HG02884 (cell line): ENCODE data around the gene GALNS.
"Not testable (repeated sequence)": the region's sequence is repeated elsewhere in the genome, so short reads cannot be mapped to it uniquely, and the experiment has no call there.

ENCODE experiments used
- ATAC-seq: cut with Tn5 transposase; IDR thresholded peaks from one replicate; pipeline ENCODE4 v1.9.1; 2021; ENCODE audit warnings: mild to moderate bottlenecking, moderate library complexity; ENCODE audit not compliant: unreplicated experiment

Gene GALNS

GRCh38 chr16:88839745-88840599 lies 16.8 kb downstream of the GALNS start:
- ATAC-seq: no peak

DNA sequence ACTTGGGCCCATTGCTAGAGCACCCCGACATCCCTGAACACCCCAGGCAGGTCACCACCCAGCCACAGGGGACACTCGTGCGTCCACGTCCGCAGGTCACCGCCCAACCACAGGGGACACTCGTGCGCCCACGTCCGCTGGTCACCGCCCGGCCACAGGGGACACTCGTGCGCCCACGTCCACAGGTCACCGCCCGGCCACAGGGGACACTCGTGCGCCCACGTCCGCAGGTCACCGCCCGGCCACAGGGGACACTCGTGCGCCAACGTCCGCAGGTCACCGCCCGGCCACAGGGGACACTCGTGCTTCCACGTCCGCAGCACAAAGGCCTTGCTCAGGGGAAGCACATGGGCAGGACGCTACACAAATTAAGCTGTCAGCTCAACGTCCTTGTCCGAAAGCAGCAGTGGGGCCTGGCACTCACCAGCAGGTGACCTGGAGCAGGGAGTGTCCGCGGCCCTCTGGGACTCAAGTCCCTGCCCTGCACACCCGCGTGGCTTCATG lies 17.7 kb downstream of the GALNS start:
- no peak for ATAC-seq

- ATAC-seq: no peak
Measured at GRCh38 chr16:88838566-88838965, 18.2 kb downstream of the GALNS start.

DNA sequence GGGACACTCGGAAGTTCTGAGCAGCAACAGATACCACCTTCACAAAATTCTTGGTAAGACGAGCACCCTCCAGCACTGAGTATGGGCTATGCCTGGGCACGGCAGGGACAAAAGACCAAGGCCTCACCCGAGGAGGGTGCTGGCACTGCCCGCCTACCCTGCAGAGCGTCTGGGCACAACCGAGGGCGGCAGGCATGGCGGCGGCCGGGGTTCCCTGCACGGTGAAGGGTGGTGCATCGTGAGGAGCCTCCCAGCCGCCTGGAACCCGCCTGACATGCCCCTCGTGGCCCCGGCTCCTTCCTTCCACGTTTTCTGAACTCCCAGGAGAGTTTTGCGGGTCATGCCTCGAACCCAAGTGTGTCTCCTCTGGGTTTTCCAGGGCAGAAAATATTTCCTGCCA lies 18.9 kb downstream of the GALNS start:
- no peak for ATAC-seq

GRCh38 chr16:88836791-88837190 lies 20.0 kb downstream of the GALNS start:
- ATAC-seq: no peak

DNA sequence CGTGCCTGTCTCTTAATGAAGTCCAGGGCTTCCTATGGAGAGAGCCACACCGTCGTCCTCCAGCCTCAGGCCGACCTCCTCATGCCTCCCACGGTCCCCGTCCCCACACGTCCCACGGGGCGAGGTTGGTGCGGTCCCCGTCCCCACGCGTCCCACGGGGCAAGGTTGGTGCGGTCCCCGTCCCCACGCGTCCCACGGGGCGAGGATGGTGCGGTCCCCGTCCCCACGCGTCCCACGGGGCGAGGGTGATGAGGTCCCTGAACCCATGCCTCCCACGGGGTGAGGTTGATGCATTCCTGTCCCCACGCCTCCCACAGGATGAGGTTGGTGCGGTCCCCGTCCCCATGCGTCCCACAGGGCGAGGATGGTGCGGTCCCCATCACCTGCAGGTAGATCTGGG lies 20.9 kb downstream of the GALNS start:
- no peak for ATAC-seq

DNA sequence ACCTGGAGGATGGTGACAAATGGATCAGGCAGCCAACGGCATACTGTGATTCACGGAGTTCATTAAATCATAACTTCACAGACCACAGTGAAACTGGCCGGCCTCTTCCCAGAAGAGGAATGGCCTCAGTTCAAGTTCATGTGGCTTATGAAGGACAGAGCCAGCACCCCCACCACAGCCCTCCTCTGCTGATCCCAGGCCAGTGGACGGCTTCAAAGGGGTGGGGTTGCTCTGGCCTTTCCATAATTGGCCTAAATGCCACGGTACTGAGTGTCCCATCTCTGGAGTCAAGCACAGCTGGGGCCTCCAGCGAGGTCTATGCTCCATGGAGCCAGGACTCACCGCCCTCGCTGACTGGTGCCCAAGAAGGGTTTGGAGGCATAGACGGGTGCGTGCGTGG lies 21.4 kb downstream of the GALNS start:
- ATAC-seq: no peak

DNA sequence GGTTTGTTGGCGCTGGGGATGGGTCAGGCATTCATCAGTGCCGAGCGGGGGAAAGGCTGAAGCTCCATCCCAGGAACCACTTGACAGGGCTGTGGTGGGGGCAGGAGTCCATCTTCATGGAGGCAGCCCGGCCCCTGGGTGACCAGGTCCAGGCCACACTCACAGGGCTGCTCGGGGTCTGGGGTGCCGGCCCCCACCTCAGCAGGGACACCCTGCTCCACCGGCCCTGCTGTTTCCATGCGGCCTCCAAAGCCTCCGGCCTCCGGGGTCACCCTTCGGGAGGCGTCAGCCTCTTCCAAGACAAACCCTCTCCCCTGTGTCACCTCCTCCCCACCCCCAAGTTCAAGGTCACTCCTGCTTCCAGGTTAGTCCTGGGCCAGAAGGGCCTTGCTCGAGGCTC lies 22.1 kb downstream of the GALNS start:
- ATAC-seq: no peak

GRCh38 chr16:88833086-88833485 lies 23.7 kb downstream of the GALNS start:
- ATAC-seq: no peak

DNA sequence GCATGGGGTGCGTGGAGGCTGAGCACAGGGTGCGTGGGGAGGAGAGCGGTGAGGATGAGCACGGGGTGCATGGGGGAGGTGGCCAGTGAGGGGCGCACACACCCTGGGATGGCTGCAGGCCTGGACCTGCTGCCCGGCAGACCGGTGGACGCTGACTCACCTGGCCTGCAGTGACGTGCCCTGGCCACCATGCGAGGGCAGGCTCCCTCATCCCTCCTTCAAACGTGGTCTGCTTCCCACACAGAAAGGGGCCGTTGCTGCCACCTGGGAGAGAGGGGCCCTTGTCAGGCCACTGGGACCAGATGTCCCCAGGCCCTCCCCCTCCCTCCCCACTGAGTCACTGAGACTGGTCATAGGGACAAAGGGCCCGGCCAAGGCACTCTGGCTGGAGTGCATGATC lies 24.9 kb downstream of the GALNS start:
- no peak for ATAC-seq

DNA sequence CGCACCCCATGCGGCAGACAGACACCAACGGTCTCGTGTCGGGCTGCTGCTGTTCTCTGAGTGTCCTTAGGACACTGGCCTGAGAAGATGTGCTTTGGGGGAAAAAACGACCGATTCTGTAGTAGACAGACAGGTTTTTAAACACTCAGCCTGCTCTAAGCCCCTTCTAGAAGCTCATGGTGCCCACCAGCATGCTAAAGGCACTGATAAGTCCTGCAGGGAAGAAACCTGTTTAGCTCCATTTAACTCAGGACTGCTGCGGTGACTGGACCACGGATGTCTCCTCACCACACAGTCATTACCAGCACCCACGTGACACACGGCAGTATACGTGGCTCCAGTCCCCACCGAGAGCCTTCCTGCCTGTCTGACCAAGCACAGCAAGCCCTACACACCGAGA lies 26.0 kb downstream of the GALNS start:
- ATAC-seq: no peak

DNA sequence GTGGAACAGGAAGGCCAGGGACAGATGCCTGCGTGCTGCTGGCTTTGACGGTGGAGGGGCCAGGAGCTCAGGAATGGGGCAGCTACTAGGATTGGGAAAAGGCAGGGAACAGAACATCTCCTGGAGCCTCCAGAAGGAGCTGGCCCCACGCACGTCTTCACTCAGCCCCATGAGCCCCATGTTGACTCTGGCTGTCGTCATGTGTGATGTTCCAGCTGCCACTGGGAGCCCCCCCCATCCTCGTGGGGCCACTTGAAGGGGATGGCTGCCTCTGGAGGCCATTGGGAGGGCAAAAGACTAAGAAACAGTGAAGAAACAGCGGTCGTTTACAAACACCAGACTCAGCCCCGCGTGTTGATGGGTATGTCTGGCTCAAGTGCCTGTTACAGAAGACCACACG lies 26.5 kb downstream of the GALNS start:
- no peak for ATAC-seq

DNA sequence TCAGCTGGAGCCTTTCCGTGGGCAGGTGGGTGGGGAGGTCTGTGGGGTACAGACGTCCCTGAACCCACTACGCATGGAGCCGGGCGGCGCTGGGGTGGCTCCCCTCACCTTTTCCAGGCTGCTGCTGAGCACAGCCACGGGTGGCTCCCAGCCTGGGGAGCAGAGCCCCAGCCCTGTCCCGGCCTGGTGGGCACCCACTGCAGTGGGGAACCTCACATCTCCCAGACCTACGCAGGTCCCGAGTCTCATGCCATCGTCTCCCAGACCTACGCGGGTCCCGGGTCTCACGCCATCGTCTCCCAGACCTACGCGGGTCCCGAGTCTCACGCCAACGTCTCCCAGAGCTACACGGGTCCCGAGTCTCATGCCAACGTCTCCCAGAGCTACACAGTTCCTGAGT lies 28.0 kb downstream of the GALNS start:
- no peak for ATAC-seq

- no peak for ATAC-seq
Measured at GRCh38 chr16:88827727-88828126, 29.0 kb downstream of the GALNS start.

GRCh38 chr16:88826070-88826840 lies 30.5 kb downstream of the GALNS start:
- no peak for ATAC-seq

DNA sequence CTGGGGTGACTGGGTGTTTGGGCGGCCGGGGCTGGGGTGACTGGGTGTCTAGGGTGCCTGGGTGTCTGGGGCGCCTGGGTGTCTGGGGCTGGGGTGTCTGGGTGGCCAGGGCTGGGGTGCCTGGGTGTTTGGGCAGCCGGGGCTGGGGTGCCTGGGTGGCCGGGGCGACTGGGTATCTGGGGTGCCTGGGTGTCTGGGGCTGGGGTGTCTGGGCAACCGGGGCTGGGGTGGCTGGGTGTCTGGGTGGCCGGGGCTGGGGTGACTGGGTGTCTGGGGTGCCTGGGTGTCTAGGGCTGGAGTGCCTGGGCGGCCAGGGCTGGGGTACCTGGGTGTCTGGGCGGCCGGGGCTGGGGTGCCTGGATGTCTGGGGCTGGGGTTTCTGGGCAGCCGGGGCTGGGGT lies 31.6 kb downstream of the GALNS start:
- ATAC-seq: no peak

GRCh38 chr16:88824256-88825077 lies 32.3 kb downstream of the GALNS start:
- ATAC-seq: no peak

- ATAC-seq: not testable (repeated sequence)
Measured at GRCh38 chr16:88823646-88824045, 33.1 kb downstream of the GALNS start.

- no peak for ATAC-seq
Measured at GRCh38 chr16:88822281-88823040, 34.3 kb downstream of the GALNS start.

DNA sequence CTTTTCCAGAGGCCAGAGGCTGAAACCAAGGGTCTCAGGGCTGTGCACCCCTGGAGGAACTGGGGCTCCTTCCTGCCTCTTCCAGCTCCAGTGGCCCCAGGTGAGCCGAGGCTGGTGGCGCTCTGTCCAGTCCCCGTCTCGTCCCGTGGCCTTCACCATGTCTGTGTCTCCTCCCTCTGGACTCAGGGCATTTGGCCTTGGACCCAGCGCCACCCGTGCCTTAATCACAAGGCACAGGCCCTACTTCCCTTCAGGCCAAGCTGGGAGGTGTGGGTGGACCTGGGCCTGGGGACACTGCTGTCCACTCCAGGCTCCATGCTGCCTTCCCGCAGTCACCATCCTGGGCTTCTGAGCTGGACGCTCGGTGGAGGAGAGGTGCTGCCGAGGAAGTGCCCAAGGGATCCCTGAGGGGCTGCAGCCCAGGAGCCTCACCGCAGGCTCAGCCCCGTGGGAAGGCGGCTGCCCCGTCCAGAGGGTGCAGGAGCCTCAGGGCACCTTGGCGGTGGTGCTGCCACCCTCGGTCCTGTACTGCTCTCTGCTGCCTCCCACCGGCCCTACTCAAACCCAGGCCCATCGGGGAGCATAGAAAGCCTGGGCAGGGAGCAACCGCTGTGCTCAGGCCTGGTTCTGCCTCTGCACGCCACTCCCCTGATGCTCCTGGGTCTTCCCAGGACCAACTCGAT lies 35.4 kb downstream of the GALNS start:
- ATAC-seq: no peak
